Mononuclear cell (primary cell): ENCODE results near the gene SASH3. TPM values are rescaled to one million over a fixed set of nuclear protein-coding genes. Genes with fewer than 3 reads are reported as not detected.

Experiments
- H3K27me3 ChIP-seq: 2 replicates; pipeline ENCODE4 v1.6.0; 2011; ENCODE audit warnings: low read length, control low read depth; ENCODE audit not compliant: insufficient read depth
- H3K4me1 ChIP-seq: 2 replicates; pipeline ENCODE4 v1.5.1; 2011; ENCODE audit warnings: mild to moderate bottlenecking, low read length, control low read depth; ENCODE audit not compliant: insufficient read depth
- H3K4me3 ChIP-seq: 2 replicates; pipeline ENCODE4 v1.5.1; 2011; ENCODE audit warnings: mild to moderate bottlenecking, low read length, moderate library complexity
- H3K9me3 ChIP-seq: 2 replicates; pipeline ENCODE4 v1.5.1; 2011; ENCODE audit warnings: low read depth, mild to moderate bottlenecking, control low read depth, low read length
- total RNA-seq: library from RNA; depleted of rRNA; stranded (reverse); fragments of >200 nt; gene quantifications from one replicate; pipeline ENCODE4 v1.2.3, GENCODE V29; 2012

The SASH3 gene
- total RNA-seq, 1 donor = 132 TPM

DNA sequence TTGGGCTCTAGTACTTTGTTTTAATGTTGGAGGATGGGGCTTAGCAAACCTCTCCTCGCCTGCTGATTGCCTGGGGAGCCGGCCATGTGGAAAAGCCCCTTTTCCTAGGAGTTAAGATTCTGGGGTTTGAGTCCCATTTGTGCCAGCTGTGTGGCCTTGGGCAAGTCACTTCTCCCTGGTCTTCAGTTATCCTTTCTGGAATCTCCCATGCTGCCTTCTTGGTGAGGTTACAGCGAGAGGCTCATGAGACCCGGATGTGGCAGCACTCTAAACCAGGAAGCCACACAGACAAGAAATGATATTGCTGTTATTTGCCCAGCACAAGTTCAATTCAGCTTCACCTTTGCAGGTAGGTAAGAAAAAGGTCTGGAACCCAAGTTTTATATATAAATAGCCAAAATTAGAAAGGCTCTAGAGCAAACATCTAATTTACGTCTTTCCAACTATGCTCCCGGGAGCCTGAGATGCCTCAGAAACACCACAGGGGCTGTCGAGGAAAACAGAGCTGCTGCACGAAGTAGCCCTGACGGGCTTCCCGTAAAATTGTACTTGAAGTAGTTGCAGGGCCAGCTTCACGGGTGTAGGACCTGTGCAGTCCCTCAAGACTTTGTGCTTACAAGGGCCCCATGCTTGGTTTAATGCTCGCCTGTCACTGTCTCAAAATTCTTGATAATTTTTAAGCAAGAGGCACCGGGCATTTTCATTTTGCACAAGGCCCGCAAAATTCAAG lies 8.3 kb upstream of the SASH3 start:
- H3K4me3 ChIP-seq = no peak overlapping the region
- H3K9me3 ChIP-seq = no peaks in the 10 kb centered on the region

DNA sequence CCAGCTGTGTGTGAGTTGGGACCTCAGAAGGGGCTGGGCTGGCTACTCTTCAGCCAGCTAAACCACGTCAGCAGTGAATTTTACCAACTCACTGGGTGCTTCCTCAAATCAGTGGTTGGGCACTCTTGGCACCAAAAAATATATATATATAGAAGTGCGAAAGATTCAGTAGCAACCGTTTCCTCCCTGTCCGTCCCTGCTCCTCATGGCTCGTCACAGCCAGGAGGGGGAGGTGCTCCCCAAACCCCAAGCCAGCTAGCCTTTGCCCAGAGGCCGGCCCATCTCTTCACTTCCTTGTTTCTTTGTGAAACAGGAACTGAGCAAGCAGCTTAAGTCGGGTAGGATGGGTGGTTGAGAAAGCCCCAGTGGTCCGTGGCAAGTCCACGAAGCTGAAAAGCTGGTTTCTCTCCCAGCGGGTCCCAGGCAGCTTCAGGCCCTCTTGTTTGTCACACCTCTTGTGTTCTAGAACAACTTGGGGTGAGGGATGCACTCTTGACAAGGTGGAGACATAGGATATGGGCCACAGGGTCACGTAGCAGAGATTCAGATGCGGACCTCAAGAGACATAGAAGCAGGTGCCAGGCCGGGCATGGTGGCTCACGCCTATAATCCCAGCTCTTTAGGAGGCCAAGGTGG lies 6.8 kb upstream of the SASH3 start:
- Histone ChIP-seq H3K9me3 (no peaks in the 10 kb centered on the region), H3K27me3 (no peaks in the 10 kb centered on the region), H3K4me3 (no peak overlapping the region), H3K4me1 (peaks cover 98% of the 10 kb centered on the region)

More for the DNA sequence above, 8.3 kb upstream of the SASH3 start:
- H3K27me3 ChIP-seq = no peaks in the 10 kb centered on the region
- peaks cover 94% of the 10 kb centered on the region for H3K4me1 ChIP-seq

DNA sequence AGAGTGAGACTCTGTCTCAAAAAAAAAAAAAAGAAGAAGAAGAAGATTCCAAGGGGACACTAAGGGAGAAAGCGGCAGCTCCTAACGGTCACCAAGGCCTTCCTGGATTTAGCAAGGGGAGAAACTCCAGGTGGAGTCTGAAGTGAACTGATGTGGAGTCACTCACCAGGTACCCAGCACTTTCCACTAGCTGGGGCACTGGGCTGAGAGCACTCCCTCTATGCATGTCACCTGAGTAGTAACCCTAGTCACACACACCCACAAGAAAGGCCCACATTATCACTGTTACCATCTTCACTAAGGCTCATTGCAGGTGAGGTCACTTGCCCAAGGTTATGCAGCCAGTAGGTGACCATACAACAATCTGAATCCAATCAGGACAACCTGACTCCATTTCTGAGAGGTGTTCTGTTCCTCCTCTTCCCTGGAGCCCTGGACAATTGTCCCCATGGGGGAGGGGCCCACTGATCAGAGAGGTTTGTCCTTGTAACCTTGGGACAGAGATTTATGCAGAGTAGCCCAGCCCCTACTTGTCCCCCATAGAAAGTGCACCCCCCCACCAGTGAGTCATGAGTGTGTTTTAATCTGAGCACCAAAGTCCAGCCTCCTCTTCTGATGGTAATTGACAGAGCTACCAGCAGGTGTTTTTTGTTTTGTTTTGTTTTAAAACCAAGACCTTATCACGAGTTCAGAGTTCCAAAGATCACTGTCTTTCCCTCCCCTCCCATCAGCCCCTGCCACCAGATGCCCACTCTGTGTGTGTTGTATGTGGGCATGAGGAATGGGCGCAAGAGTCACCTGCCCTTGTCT lies 5.9 kb upstream of the SASH3 start:
- Histone ChIP-seq H3K9me3 (no peaks in the 10 kb centered on the region), H3K27me3 (no peaks in the 10 kb centered on the region), H3K4me3 (no peak overlapping the region), H3K4me1 (peaks cover 98% of the 10 kb centered on the region)

DNA sequence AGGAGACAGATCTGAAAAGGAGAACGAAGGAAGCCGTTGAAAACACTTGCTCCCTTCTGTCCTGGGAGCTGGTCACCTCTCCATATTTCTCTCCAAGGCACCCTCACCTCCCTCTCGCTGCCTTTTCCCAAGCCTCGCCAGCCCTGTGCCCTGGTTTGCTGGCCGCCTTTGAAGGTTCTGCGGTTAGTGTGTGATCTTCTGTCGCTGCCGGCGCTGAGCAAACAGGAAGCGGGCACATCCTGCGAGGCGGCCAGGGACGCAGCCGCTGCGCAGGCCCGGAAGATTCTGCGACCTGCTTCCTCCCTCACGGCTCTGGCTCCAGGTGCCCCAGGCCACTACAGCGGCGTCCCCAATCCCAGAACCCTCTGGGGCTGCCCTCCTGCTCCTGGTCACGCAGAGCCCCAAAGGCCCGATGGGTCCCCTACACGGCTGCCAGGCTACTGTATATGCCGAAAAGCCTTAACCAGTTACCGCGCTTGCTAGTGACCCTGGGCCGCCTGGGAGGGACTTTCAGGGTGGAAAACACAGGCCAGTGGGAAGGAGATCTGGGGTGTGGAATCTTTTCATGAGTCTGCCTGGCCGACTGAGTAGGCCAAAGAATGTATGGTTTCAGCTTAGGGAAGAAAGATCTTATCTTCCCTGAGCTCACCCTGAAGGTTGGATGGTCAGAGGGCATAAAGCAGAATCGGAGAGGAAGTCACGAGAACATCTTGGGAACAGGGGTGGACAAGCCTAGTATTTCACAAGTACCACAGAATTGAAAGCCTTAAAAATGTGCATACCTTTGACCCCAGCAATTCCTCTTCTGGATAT lies 2.3 kb upstream of the SASH3 start:
- Histone ChIP-seq H3K4me1 (peaks cover 79% of the 10 kb centered on the region), H3K27me3 (no peaks in the 10 kb centered on the region), H3K9me3 (no peaks in the 10 kb centered on the region), H3K4me3 (peak overlapping the region; percentile 12)

DNA sequence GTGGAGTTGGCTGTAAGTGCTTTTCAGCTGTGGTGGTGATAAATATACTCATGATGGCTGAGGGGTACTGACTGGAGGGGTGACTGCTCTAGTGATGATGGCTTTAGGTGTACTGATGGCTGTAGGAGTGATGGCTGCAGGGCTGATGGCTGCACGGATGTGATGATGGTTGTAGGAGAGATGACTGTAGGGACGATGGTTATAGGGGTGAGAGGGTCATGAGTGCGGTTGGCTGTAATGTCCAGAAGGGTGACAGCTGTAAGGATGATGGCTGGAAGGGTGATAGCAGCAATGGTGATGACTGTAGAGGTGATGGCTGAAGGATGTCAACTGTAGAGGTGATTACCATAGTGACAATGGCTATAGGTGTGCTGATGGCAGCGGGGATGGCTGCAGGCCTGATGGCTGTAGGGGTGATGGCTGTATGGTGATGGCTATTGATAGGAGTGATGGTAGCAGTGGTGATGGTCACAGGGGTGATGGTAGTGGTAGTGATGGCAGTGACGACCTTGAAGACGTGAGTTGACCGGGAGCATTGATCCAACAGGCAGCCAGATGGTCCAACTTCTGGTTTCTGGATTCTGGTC lies 570 bp upstream of the SASH3 start:
- peak overlapping the region; percentile 91 for H3K4me3 ChIP-seq
- H3K9me3 ChIP-seq = no peaks in the 10 kb centered on the region
- peaks cover 79% of the 10 kb centered on the region for H3K4me1 ChIP-seq
- no peaks in the 10 kb centered on the region for H3K27me3 ChIP-seq

DNA sequence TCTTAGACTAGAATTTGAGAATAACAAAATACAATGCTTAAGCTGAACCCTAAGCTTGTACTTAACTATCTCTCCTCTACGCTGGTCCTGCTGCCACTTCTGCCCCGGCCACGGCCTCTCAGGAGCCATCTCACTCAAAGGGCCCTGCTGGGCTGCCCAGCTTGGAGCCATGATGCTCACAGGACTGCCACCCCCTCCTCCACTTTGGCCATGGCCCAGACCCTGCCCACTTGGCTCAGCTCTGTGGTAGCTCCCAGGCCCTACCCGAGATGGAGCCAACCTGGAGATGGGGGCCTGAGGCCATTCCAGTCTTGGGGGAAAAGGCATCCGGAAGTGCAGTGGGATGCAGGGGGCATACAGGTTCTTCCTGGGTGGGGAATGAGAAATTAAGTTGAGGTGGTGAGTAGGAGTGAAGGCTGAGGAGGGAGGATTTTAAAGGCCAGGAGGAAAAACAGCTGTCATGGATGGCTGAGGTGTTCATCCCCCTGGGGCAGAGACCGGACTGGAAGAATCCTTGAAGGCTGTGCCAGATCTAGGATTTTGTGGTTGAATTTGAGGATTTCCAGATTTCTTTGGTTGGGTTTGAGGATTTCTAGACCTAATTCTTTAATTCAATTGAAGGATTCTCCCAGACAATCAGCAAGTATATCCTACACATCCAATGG lies 824 bp downstream of the SASH3 start:
- H3K9me3 ChIP-seq = no peaks in the 10 kb centered on the region
- no peaks in the 10 kb centered on the region for H3K27me3 ChIP-seq
- peak overlapping the region; percentile 91 for H3K4me3 ChIP-seq
- H3K4me1 ChIP-seq = peaks cover 78% of the 10 kb centered on the region

DNA sequence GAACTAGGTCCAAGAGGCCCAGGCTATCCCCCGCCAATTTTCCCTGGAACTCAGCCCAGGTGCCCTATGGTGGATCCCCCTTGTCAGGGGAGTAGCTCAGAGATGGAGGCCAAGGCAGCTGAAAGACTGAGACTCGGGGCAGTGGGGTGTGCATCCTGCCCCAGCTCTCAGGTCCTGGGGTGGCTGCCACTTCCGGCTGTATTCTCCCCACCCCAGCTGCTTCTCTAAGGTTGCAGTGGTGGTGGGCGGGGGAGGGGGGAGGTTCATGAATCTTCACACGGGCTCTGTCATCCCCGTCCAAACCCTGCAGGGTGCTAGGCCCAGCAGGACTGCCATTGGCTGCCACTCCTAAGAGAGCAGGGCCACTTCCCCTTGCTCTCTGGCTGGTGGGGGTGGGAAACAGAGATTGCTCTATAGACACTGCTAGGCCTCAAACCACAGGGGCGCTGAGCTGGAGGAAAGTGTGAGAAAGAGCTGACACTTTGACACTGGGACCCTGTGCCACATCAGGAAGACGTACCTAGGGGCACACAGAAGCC lies 1.5 kb downstream of the SASH3 start:
- H3K4me1 ChIP-seq = peaks cover 78% of the 10 kb centered on the region
- H3K27me3 ChIP-seq = no peaks in the 10 kb centered on the region
- peak overlapping the region; percentile 91 for H3K4me3 ChIP-seq
- H3K9me3 ChIP-seq = no peaks in the 10 kb centered on the region

DNA sequence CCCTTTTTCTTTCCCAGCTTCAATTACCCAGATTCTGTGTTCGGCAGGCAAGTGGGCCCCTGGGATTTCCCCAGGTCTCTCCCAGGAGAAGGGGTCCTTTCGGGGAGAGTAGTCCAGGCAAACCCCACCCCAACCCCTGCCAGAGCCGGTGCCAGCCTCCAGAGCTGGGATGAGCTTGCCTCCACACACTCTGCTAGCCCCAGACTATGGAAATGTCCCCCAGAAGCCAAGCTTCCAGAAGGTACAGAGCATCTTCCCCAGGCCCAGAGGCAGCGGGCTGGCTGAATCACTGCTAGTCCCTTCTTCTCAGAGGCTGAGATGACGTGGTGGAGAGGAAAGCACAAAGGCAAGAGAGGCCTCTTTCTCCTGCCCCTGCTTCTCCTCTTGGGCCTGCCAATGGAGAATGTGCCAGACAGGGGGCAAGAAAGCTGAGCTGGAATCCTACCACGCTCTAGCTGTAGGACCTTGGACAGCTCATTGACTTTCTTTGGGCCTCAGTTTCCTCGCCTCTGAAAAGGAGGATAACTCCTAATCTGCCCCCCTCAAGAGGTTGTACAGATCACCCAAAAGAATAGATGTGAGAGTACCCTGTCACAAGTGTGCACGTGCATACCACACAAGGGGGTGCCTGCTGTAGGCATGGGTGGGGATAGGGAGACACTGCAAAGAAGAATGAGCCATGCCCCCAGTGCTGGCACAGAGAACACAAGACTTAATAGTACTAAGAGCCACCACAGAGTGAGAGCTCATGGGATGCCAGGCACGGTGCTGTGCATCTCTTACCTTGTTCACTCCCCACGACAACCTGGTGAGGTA lies 2.1 kb downstream of the SASH3 start:
- Histone ChIP-seq H3K4me1 (peaks cover 78% of the 10 kb centered on the region), H3K27me3 (no peaks in the 10 kb centered on the region), H3K9me3 (no peaks in the 10 kb centered on the region), H3K4me3 (peak overlapping the region; percentile 52)

DNA sequence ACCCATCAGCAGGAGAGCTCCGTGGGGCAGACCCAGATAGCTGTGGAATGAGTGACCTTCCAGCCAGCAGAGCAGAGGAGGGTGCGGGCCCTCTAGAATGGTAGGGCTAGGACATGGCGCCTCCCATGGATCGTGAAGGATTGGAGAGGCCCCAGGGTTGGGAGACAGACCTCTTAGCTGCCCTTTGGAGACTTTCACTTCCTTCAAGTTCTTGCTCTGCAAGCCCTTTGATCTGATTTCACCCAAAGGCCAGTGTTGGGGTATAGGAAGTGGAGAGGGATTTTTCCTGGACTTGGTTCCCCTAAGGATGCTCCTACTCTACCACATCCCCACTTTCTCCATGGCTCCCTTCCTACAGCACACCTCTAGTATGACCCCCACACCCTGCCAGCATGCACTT lies 3.0 kb downstream of the SASH3 start:
- Histone ChIP-seq H3K27me3 (no peaks in the 10 kb centered on the region), H3K4me3 (peak overlapping the region; percentile 52), H3K4me1 (peaks cover 80% of the 10 kb centered on the region), H3K9me3 (no peaks in the 10 kb centered on the region)

DNA sequence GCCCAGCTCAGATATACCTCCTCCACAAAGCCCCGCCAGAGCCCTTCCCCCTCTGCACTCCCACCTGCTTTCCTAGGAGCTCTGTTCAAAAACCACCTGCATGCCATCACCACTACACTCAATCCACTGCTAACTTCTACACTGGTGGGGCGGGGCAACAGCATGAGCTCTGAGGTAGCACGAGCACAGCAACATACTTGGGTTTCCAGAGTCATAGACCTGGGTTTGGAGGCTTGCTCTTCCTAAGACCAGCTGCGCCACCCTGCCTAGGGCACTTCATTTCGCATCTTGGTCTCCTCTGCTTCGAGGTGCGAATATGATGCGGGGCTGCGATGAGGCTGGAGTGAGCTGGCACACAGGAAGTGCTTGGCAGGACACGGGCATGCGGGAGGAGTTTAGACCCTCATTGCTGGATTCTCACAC lies 3.6 kb downstream of the SASH3 start:
- peaks cover 76% of the 10 kb centered on the region for H3K4me1 ChIP-seq
- H3K4me3 ChIP-seq = peak overlapping the region; percentile 52

DNA sequence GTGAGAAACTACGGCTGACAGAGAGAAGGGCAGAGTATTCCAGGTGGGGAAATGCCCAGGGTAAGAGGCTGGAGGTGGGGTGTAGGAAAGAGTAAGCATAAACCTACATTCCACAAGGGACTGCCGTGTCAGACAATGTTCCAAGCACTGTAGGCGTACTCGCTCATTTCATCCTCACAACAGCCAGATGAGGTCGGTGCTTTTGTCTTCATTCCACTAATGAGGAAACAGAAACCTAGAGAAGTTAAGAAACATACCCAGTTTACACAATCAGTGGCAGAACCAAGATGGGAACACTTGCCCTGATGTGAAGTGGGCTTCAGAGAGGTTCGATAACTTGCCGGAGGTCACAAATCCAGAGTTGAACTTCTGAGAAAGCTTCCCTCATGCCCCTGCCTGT lies 4.6 kb downstream of the SASH3 start:
- Histone ChIP-seq H3K4me3 (peak overlapping the region; percentile 52), H3K9me3 (no peaks in the 10 kb centered on the region), H3K27me3 (no peaks in the 10 kb centered on the region), H3K4me1 (peaks cover 66% of the 10 kb centered on the region)

More for the DNA sequence above, 3.6 kb downstream of the SASH3 start:
- Histone ChIP-seq H3K27me3 (no peaks in the 10 kb centered on the region), H3K9me3 (no peaks in the 10 kb centered on the region)

DNA sequence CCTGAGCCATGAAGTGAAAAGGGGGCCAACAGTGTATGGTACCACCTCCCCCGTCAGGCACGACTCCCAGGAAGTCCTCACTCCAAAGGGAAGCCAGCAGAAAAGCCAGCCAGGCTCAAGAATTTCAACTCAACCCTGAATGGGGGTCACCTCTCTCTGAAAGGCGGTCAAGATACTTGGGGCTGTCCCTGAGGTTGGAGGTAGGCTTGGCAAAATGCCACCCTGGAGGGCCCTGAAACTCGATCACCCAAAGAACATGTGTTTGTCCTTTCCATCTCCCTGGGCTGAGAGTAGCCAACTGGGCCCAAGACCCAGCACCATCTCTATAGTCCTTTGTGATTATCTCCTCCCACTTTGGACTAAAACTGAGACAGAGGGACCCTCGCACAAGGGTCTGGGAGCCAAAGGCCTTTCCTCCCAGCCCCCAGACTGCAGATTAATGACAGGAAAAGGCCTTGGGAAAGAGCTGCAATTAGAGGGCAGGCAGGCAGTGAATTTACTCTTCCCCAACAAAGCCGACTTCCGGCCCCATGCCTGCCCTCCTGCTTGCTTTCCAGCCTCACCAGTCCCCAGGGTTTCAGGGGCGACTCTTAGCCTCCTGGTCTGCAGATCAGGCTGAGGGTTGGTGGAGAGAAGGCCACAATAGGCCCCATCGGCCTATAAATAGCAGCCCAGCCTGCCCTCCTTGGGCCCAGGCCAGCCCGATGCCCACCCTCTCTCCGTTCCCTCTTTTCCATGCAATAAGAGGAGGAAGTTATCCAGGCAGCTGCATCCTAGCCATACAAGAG lies 5.6 kb downstream of the SASH3 start:
- Histone ChIP-seq H3K4me1 (peaks cover 64% of the 10 kb centered on the region), H3K4me3 (no peak overlapping the region), H3K9me3 (no peaks in the 10 kb centered on the region), H3K27me3 (no peaks in the 10 kb centered on the region)
